ENCODE measurements around the gene GAS2L2. TPM values are rescaled to one million over a fixed set of nuclear protein-coding genes. Genes with fewer than 3 reads are reported as not detected.
A peak's percentile ranks its signal among the peaks of the same experiment; 100 is the strongest.

The GAS2L2 gene
- total and polyA plus RNA-seq, 4 donors: not detected

DNA sequence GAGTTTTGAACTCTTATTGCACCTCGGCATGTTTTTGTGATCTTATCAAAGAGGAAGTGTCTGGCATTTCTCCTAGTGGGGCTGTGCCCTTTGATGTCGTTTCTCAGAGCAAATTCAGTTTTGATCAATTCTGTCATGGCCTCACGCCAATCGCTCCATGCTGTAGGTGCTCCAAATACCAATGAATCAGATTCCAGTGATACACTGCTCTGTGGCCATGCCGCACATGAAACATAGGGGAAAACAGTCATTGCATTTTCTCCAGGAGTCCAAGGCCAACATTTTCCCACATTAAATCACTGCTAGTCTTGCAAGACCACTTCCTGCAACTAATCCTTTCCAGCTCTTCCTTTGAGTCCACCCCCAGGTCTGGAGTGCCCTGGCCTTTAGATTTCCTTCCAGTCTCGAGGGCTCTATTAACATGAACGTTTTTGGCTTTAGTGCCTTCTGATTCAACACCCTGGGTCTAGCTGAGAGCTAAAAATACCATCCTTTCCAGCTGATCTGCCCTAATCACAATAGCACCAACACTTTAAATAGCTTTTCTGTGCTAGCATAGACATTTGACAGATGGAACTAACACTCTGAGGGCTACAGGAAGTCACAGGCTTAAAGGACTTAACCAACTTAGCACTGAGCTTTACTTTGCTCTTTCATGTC lies 39.8 kb downstream of the GAS2L2 start (continued):
- peak; percentile 28 for TF ChIP-seq ZBTB33 (IDR thresholded peaks at IDR 0.05)
- TF ChIP-seq CTCF (IDR thresholded peaks at IDR 0.05; ENCODE audit: low read depth, low read length, missing input control): no peak

- Histone ChIP-seq H3K9ac (ENCODE audit: low read depth in 1 of 2, low read length in 2 of 2) (no peak overlapping the region), H3K4me1 (ENCODE audit: control insufficient read depth in 4 of 4, insufficient read depth in 4 of 4, low read length in 3 of 4) (peaks cover 0 to 25% (median 18%) of the 10 kb centered on the region in 4 donors), H3K36me3 (ENCODE audit: control insufficient read depth in 4 of 4, insufficient read depth in 3 of 4, low read depth in 1 of 4, low read length in 3 of 4) (peaks cover 0 to 2% (median 0%) of the 10 kb centered on the region in 4 donors), H3K27ac (ENCODE audit: low read depth in 1 of 2, low read length in 2 of 2) (no peak overlapping the region), H3K27me3 (ENCODE audit: control insufficient read depth in 4 of 4, insufficient read depth in 4 of 4, low read length in 3 of 4) (no peaks in the 10 kb centered on the region), H3K4me3 (ENCODE audit: low read depth in 1 of 3, low read length in 3 of 3) (no peak overlapping the region), H3K9me3 (ENCODE audit: control insufficient read depth in 4 of 4, low read length in 3 of 4) (no peaks in the 10 kb centered on the region)
- no peak for DNase-seq (ENCODE audit: low spot score)
- 100% methylated on average over 2 of the region's 2 CpGs for WGBS
- TF ChIP-seq GABPA (IDR thresholded peaks at IDR 0.05 in 1 of 2, conservative IDR thresholded peaks at IDR 0.05 in 1 of 2): no peak
- no peak for TF ChIP-seq HNF4G (IDR thresholded peaks at IDR 0.05)
- TF ChIP-seq MAX (IDR thresholded peaks at IDR 0.05): no peak
- no peak for TF ChIP-seq SP1 (IDR thresholded peaks at IDR 0.05)
- no peak for TF ChIP-seq ATF3 (IDR thresholded peaks at IDR 0.05)
- no peak for TF ChIP-seq CTCF (IDR thresholded peaks at IDR 0.05; ENCODE audit: low read depth, low read length, missing input control)
- no peak for TF ChIP-seq EGR1 (IDR thresholded peaks at IDR 0.05; ENCODE audit: low read depth in 2 of 2)
- TF ChIP-seq NR2F2 (IDR thresholded peaks at IDR 0.05): no peak
- TF ChIP-seq HNF4A (conservative IDR thresholded peaks at IDR 0.05): no peak
- no peak for TF ChIP-seq FOXA2 (IDR thresholded peaks at IDR 0.05)
- no peak for TF ChIP-seq ZBTB33 (IDR thresholded peaks at IDR 0.05)
- TF ChIP-seq FOXA1 (IDR thresholded peaks at IDR 0.05): no peak
- TF ChIP-seq TAF1 (conservative IDR thresholded peaks at IDR 0.05): no peak
- no peak for TF ChIP-seq YY1 (IDR thresholded peaks at IDR 0.05)
- no peak for TF ChIP-seq RAD21 (IDR thresholded peaks at IDR 0.05)
- TF ChIP-seq JUND (IDR thresholded peaks at IDR 0.05): no peak
- TF ChIP-seq REST (IDR thresholded peaks at IDR 0.05): no peak
- TF ChIP-seq RXRA (IDR thresholded peaks at IDR 0.05): no peak
These were observed 42.1 kb downstream of the GAS2L2 start for GRCh38 chr17:35710950-35711349.
